Activated CD8-positive, alpha-beta memory T cell treated with anti-CD3 and anti-CD28 coated beads for 36 hours (primary cell): ENCODE data around the gene FRMD1. TPM values are rescaled to one million over a fixed set of nuclear protein-coding genes. Genes with fewer than 3 reads are reported as not detected.

Experiments used
- CTCF ChIA-PET: fragments of 350-600 bp; sonication (Branson Sonifier 250); formaldehyde crosslinking; loops from one replicate; lab custom pipeline; 2021; ENCODE audit warnings: antibody characterized with exemption; lab: Charles Lee
- POLR2A ChIA-PET: fragments of 350-600 bp; sonication (Branson Sonifier 250); formaldehyde crosslinking; loops from one replicate; lab custom pipeline; 2021; ENCODE audit warnings: antibody characterized with exemption; lab: Charles Lee
- total RNA-seq, 2 experiments: library from RNA; stranded (reverse); gene quantifications; one replicate each; pipeline ENCODE4 v1.2.3, GENCODE V29; 2021

The FRMD1 gene
- total RNA-seq, 2 experiments from 2014 or later: not detected

GRCh38 chr6:168097621-168098430, 18.8 kb upstream of the FRMD1 start:
- CTCF ChIA-PET: no interaction called here
- POLR2A ChIA-PET: no interaction called here

GRCh38 chr6:168097221-168097620, 18.2 kb upstream of the FRMD1 start:
- ChIA-PET POLR2A (no interaction called here), CTCF (no interaction called here)

DNA sequence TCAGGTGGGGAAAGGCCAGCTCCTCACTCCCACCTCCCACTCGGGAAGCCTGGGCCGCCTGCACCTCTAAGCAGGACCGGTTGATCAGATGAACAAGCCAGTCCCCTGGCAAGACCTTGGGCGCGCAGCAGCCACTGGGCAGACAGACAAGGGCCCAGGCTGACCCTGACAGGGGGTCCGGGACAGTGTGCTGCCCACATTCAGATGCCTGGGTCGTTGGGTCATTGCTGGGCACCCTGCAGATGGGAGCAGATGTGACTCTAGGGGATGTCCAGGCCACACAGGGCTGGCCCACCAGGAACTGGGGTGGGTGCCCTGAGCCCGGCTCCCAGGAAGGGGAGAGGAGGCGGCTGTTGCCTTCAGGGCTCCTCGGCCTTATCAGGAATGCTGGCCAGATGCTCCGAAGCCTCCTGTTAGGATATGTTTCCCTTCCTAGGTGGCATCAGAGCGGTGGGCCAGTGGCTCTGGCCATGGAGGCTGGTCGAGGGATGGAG, 17.3 kb upstream of the FRMD1 start:
- POLR2A ChIA-PET: no interaction called here
- CTCF ChIA-PET: no interaction called here

DNA sequence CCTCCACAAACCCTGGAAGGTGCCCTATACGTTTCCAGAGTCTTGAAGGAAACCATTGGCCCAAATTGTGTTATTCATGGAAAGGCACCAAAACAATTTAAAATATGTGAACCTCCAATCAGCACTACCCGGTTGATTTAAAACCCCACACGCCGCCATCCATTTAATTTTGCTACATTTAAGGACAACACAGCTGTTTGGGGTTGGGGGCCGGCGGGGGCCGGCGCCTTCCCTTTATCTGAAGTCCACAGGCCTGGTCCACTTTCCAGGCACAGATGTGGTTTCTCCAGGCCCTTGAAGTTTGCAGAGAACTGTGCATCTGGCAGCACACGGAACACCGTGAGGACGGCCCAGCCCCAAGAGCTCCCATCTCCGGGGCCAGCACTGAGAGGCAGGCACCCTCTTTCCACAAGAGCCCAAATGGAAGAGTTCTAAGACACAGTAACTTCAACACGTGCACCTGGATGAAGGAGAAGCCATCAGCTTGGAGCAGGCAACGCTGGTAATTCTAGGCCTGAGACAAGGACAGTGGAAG, 16.8 kb upstream of the FRMD1 start:
- ChIA-PET CTCF (no interaction called here), POLR2A (no interaction called here)

GRCh38 chr6:168095171-168095691, 16.2 kb upstream of the FRMD1 start:
- CTCF ChIA-PET: no interaction called here
- POLR2A ChIA-PET: no interaction called here

DNA sequence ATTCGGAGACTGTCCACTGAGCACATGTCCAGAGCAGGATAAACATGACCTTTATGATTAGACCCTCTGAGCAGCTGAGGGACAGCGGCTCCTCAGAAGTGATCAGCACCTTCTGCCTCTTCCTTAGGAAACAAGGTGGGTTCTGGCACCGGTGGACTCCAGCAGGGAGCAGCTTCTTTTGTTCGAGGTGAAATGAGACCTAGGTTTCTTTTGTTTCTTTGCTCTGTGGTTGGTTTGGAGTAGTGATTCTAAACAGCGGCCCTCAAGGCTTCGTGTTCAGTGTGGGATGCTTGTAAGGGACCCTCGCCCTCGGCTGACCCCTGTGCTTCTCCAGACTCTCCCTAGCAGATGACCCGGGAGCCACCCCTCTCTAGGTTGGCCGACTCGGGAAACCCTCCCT, 14.6 kb upstream of the FRMD1 start:
- ChIA-PET CTCF (no interaction called here), POLR2A (no interaction called here)

DNA sequence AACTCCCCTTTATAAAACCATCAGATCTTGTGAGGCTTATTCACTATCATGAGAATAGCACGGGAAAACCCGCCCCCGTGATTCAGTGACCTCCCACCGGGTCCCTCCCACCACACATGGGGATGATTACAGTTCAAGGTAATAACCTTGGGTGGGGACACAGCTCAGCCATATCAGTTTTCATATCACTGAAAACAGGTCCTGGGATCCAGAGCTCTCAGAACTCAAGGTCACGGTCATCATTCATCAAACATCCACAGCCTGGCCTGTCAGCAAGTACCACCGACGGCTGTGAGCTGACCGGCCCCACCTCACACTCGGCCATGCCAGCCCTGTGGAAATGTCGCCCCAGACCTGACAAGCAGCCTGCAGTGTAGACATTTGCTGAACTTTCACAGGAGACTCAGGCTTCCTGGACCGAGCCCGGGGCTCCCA, 14.1 kb upstream of the FRMD1 start:
- CTCF ChIA-PET: no interaction called here
- POLR2A ChIA-PET: no interaction called here

GRCh38 chr6:168092541-168092940, 13.5 kb upstream of the FRMD1 start:
- CTCF ChIA-PET: no interaction called here
- POLR2A ChIA-PET: no interaction called here

GRCh38 chr6:168091381-168092264, 12.6 kb upstream of the FRMD1 start:
- ChIA-PET POLR2A (no interaction called here), CTCF (no interaction called here)

- POLR2A ChIA-PET: no interaction called here
- CTCF ChIA-PET: no interaction called here
Observed at GRCh38 chr6:168090706-168091105, 11.7 kb upstream of the FRMD1 start.

DNA sequence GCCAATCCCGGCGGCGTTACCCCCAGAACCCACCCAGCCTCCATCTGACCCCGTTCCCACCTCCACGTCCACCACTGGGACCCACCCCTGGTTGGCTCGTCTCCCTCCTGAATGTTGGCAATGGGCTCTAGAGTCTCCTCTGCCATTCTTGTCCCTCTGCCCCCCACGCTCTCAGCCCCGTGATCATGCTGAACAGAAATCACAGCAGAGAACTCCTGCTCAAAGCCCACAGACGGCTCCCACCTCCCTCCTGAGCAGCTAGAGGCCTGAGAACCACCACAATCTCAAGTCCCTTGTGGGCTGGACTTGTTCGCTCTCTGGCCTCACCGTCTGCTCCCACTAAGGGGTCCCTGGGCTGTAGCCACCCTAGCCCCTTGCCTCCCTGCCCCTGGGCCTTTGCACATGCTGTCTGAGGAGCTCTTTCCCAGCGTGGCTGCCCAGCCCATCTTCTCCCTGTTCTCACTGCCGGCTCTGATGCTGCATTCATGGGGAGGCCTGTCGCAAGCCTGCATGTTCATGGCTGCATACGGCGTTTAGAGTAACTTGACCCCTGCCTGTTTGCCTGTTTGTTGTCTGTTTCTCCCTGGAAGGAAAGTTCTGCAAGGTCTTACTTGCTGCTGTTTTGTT, 11.2 kb upstream of the FRMD1 start:
- ChIA-PET CTCF (no interaction called here), POLR2A (no interaction called here)

- ChIA-PET CTCF (no interaction called here), POLR2A (no interaction called here)
Observed at GRCh38 chr6:168089186-168090063, 10.4 kb upstream of the FRMD1 start.

- POLR2A ChIA-PET: no interaction called here
- CTCF ChIA-PET: no interaction called here
Observed at GRCh38 chr6:168088161-168089053, 9.4 kb upstream of the FRMD1 start.

- CTCF ChIA-PET: no interaction called here
Observed at GRCh38 chr6:168087436-168088160, 8.6 kb upstream of the FRMD1 start.

GRCh38 chr6:168086616-168087015, 7.6 kb upstream of the FRMD1 start:
- ChIA-PET POLR2A (no interaction called here), CTCF (no interaction called here)

More at GRCh38 chr6:168087436-168088160, 8.6 kb upstream of the FRMD1 start:
- POLR2A ChIA-PET: no interaction called here

GRCh38 chr6:168086066-168086465, 7.1 kb upstream of the FRMD1 start:
- ChIA-PET POLR2A (no interaction called here), CTCF (no interaction called here)
